Osteoblast (primary cell): ENCODE measurements around the gene SCUBE1. TPM values are rescaled to one million over a fixed set of nuclear protein-coding genes. Genes with fewer than 3 reads are reported as not detected.

ENCODE experiments used
- DNase-seq: peaks from one replicate; pipeline ENCODE4 v3.0.0; 2011; ENCODE audit warnings: low spot score, mixed read lengths; ENCODE audit not compliant: insufficient read length; ENCODE audit errors: missing footprints
- H2AFZ ChIP-seq: 2 replicates; pipeline ENCODE4 v1.6.0; 2011; ENCODE audit warnings: mild to moderate bottlenecking, low read length
- H3K27ac ChIP-seq: 2 replicates; pipeline ENCODE4 v1.5.1; 2011; ENCODE audit warnings: mild to moderate bottlenecking, low read depth, low read length, moderate library complexity
- H3K27me3 ChIP-seq: 2 replicates; pipeline ENCODE4 v1.6.0; 2012; ENCODE audit warnings: mild to moderate bottlenecking, control low read depth, inconsistent platforms, low read length, moderate library complexity; ENCODE audit not compliant: insufficient read depth
- H3K36me3 ChIP-seq: 2 replicates; pipeline ENCODE4 v1.5.1; 2011; ENCODE audit warnings: mild to moderate bottlenecking, low read length, control low read depth, moderate library complexity; ENCODE audit not compliant: insufficient read depth
- H3K4me1 ChIP-seq: 2 replicates; pipeline ENCODE4 v1.5.1; 2011; ENCODE audit warnings: mild to moderate bottlenecking, low read length, control low read depth, moderate library complexity; ENCODE audit not compliant: insufficient read depth
- H3K4me2 ChIP-seq: 2 replicates; pipeline ENCODE4 v1.6.0; 2011; ENCODE audit warnings: mild to moderate bottlenecking, low read length; ENCODE audit not compliant: insufficient read depth
- H3K4me3 ChIP-seq: fragments of 200-600 bp; sonication (generic); 3 replicates; pipeline ENCODE4 v1.5.1; 2012; ENCODE audit warnings: mild to moderate bottlenecking, low read length, inconsistent platforms; ENCODE audit not compliant: insufficient read depth
- H3K79me2 ChIP-seq: 2 replicates; pipeline ENCODE4 v1.6.0; 2012; ENCODE audit warnings: mild to moderate bottlenecking, low read length, control low read depth, inconsistent platforms; ENCODE audit not compliant: insufficient read depth
- H3K9me3 ChIP-seq: 2 replicates; pipeline ENCODE4 v1.5.1; 2011; ENCODE audit warnings: low read depth, low read length, control low read depth
- H4K20me1 ChIP-seq: 2 replicates; pipeline ENCODE4 v1.6.0; 2012; ENCODE audit warnings: mild to moderate bottlenecking, low read length, control low read depth; ENCODE audit not compliant: insufficient read depth
- CTCF ChIP-seq: IDR thresholded peaks from 2 replicates; pipeline ENCODE4 v1.5.1; 2011; ENCODE audit warnings: mild to moderate bottlenecking, low read depth, low read length, moderate library complexity; ENCODE audit errors: extremely low read depth
- total RNA-seq: library from RNA; depleted of rRNA; stranded (reverse); fragments of >200 nt; gene quantifications from 2 replicates; pipeline ENCODE4 v1.2.3, GENCODE V29; 2012

Gene SCUBE1
- total RNA-seq, 1 donor = 2.2 TPM

GRCh38 chr22:43263645-43264514 is 79.3 kb downstream of the SCUBE1 start:
- Histone ChIP-seq H3K27ac (no peak overlapping the region), H3K4me3 (no peak overlapping the region), H3K36me3 (no peaks in the 10 kb centered on the region), H2AFZ (no peak overlapping the region), H3K9me3 (no peaks in the 10 kb centered on the region), H3K79me2 (no peaks in the 10 kb centered on the region), H3K27me3 (peaks cover 13% of the 10 kb centered on the region), H4K20me1 (no peaks in the 10 kb centered on the region), H3K4me2 (no peak overlapping the region), H3K4me1 (no peaks in the 10 kb centered on the region)
- TF ChIP-seq CTCF = no peak
- DNase-seq = no peak

GRCh38 chr22:43262990-43263644 is 80.1 kb downstream of the SCUBE1 start:
- TF ChIP-seq CTCF = no peak
- no peak for DNase-seq
- Histone ChIP-seq H3K27me3 (peaks cover 13% of the 10 kb centered on the region), H3K9me3 (no peaks in the 10 kb centered on the region), H2AFZ (no peak overlapping the region), H3K4me3 (no peak overlapping the region), H4K20me1 (no peaks in the 10 kb centered on the region), H3K36me3 (no peaks in the 10 kb centered on the region), H3K4me2 (no peak overlapping the region), H3K79me2 (no peaks in the 10 kb centered on the region), H3K27ac (no peak overlapping the region), H3K4me1 (no peaks in the 10 kb centered on the region)

GRCh38 chr22:43260331-43261231 is 82.6 kb downstream of the SCUBE1 start:
- H3K27ac ChIP-seq = no peak overlapping the region
- no peaks in the 10 kb centered on the region for H3K9me3 ChIP-seq
- no peaks in the 10 kb centered on the region for H3K79me2 ChIP-seq
- no peaks in the 10 kb centered on the region for H3K4me1 ChIP-seq
- no peaks in the 10 kb centered on the region for H3K36me3 ChIP-seq
- no peak for DNase-seq
- H4K20me1 ChIP-seq = no peaks in the 10 kb centered on the region
- H3K27me3 ChIP-seq = peaks cover 7% of the 10 kb centered on the region
- H3K4me2 ChIP-seq = no peak overlapping the region
- no peak overlapping the region for H2AFZ ChIP-seq
- no peak overlapping the region for H3K4me3 ChIP-seq
- TF ChIP-seq CTCF = no peak
